Thymus (tissue), 11 donors: ENCODE results near the gene FGFBP2. TPM values are rescaled to one million over a fixed set of nuclear protein-coding genes. Genes with fewer than 3 reads are reported as not detected.

Experiments
- DNase-seq, 9 donors: peaks; one replicate each; pipeline ENCODE4 v3.0.0-alpha.2; 2013; ENCODE audit warnings: low spot score in 9 of 9, low read depth in 6 of 9, missing footprints in 1 of 9
- H3K27ac ChIP-seq, 2 donors: one replicate each; pipeline ENCODE4 v1.5.1; 2013; ENCODE audit warnings: control low read depth in 1 of 2, low read depth in 1 of 2, low read length in 1 of 2, mild to moderate bottlenecking in 1 of 2, moderate library complexity in 1 of 2
- H3K27me3 ChIP-seq, 2 donors: one replicate each; pipeline ENCODE4 v1.5.1; 2013; ENCODE audit warnings: low read length in 1 of 2; ENCODE audit not compliant: control insufficient read depth in 2 of 2, insufficient read depth in 1 of 2
- H3K36me3 ChIP-seq, 2 donors: one replicate each; pipeline ENCODE4 v1.5.1; 2013; ENCODE audit warnings: low read length in 1 of 2, mild to moderate bottlenecking in 1 of 2, moderate library complexity in 1 of 2; ENCODE audit not compliant: control insufficient read depth in 2 of 2, insufficient read depth in 2 of 2
- H3K4me1 ChIP-seq, 2 donors: one replicate each; pipeline ENCODE4 v1.5.1; 2013; ENCODE audit warnings: low read length in 2 of 2; ENCODE audit not compliant: control insufficient read depth in 2 of 2, insufficient read depth in 2 of 2
- H3K4me3 ChIP-seq, 2 donors: one replicate each; pipeline ENCODE4 v1.5.1; 2013; ENCODE audit warnings: low read length in 2 of 2, control low read depth in 1 of 2, mild to moderate bottlenecking in 1 of 2
- H3K9me3 ChIP-seq, 2 donors: one replicate each; pipeline ENCODE4 v1.5.1; 2013; ENCODE audit warnings: low read length in 1 of 2, mild to moderate bottlenecking in 1 of 2; ENCODE audit not compliant: control insufficient read depth in 2 of 2, insufficient read depth in 1 of 2
- WGBS: extraction: QIAGEN DNeasy Blood & Tissue Kit; methylation state at CpG from one replicate; pipeline ENCODE4 v1.1.7; 2013; 5-methylcytosine and 5-hydroxymethylcytosine counted together
- polyA plus RNA-seq: library from polyadenylated mRNA; stranded (reverse); fragments of 200-250 nt; gene quantifications from one replicate; pipeline ENCODE4 v1.2.3, GENCODE V29; 2013
- total RNA-seq: library from RNA; stranded (reverse); fragments of 120-200 nt; gene quantifications from one replicate; pipeline ENCODE4 v1.2.4, GENCODE V29; 2013
- donor health status: healthy.

Gene FGFBP2
- total and polyA plus RNA-seq, 2 donors: 4.4 to 16.4 TPM

DNA sequence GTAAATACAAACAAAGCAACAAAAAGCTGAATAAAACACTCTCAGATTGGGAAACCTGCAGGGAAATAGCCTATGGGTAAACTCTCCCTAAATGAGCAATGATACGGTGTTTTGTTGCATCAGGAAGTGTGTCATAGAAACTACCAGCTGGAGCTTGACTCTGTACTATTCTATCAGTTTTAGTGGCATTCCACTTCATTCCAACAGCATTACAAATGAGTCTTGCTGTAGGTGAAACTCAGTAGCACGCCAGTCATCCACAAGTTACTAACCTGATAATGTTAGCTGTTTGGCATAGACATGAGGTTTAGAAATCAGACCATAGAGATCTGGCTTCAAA, 49.4 kb downstream of the FGFBP2 start:
- no peaks in the 10 kb centered on the region for H3K9me3 ChIP-seq
- H3K27me3 ChIP-seq: no peaks in the 10 kb centered on the region
- H3K27ac ChIP-seq: no peak overlapping the region
- WGBS: 88% methylated on average over 2 of the region's 2 CpGs
- H3K36me3 ChIP-seq: no peaks in the 10 kb centered on the region
- no peaks in the 10 kb centered on the region for H3K4me1 ChIP-seq
- DNase-seq: no peak
- no peak overlapping the region for H3K4me3 ChIP-seq

- no peak for DNase-seq
- H3K27ac ChIP-seq: no peak overlapping the region
- H3K36me3 ChIP-seq: no peaks in the 10 kb centered on the region
- WGBS: 93% methylated on average over 8 of the region's 8 CpGs
- H3K4me1 ChIP-seq: no peaks in the 10 kb centered on the region
- no peak overlapping the region for H3K4me3 ChIP-seq
- H3K27me3 ChIP-seq: no peaks in the 10 kb centered on the region
- H3K9me3 ChIP-seq: no peaks in the 10 kb centered on the region
These were observed 49.9 kb downstream of the FGFBP2 start for GRCh38 chr4:15912961-15913630.

GRCh38 chr4:15912236-15912635, 50.7 kb downstream of the FGFBP2 start:
- Histone ChIP-seq H3K27me3 (no peaks in the 10 kb centered on the region), H3K9me3 (no peaks in the 10 kb centered on the region), H3K27ac (no peak overlapping the region), H3K4me1 (no peaks in the 10 kb centered on the region), H3K4me3 (no peak overlapping the region), H3K36me3 (no peaks in the 10 kb centered on the region)
- no peak for DNase-seq
- WGBS: 88% methylated on average over 7 of the region's 7 CpGs

Other genes starting within 250 kb of the FGFBP2 start
- 47.6 TPM for gene CD38, start 184.8 kb downstream of the FGFBP2 start, total RNA-seq
- gene CD38, start 184.8 kb downstream of the FGFBP2 start, polyA plus RNA-seq: 31.0 TPM
- 0.52 TPM for gene FGFBP1, start 24.4 kb downstream of the FGFBP2 start, total RNA-seq
- 0.57 TPM for gene FGFBP1, start 24.4 kb downstream of the FGFBP2 start, polyA plus RNA-seq
- 1.1 TPM for gene PROM1, start 120.8 kb upstream of the FGFBP2 start, total RNA-seq
- 1.0 TPM for gene PROM1, start 120.8 kb upstream of the FGFBP2 start, polyA plus RNA-seq